ENCODE data around the gene PPP1R36.
"Not testable (repeated sequence)": the region's sequence is repeated elsewhere in the genome, so short reads cannot be mapped to it uniquely, and the experiment has no call there.

The PPP1R36 gene

DNA sequence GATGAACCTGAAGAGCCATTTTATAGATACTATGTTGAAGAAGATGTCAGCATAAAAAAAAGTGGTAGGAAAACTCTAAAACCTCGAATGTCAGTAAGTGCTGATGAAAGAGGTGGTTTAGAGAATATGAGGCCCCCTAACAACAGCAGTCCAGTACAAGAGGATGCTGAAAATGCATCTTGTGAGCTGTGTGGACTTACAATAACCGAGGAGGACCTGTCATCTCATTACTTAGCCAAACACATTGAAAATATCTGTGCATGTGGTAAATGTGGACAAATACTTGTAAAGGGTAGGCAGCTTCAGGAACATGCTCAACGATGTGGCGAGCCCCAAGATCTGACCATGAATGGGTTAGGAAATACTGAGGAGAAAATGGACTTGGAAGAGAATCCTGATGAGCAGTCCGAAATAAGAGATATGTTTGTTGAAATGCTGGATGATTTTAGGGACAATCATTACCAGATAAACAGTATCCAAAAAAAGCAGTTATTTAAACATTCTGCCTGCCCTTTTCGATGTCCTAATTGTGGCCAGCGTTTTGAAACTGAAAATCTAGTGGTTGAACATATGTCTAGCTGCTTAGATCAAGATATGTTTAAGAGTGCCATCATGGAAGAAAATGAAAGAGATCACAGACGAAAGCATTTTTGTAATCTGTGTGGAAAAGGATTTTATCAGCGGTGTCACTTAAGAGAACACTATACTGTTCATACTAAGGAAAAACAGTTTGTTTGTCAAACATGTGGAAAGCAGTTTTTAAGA, 27.0 kb upstream of the PPP1R36 start:
- DNase-seq, result no peak

- no peak for DNase-seq
Observed at GRCh38 chr14:64525354-64525753, 24.4 kb upstream of the PPP1R36 start.

GRCh38 chr14:64531567-64531966, 18.2 kb upstream of the PPP1R36 start:
- DNase-seq, result no peak

DNA sequence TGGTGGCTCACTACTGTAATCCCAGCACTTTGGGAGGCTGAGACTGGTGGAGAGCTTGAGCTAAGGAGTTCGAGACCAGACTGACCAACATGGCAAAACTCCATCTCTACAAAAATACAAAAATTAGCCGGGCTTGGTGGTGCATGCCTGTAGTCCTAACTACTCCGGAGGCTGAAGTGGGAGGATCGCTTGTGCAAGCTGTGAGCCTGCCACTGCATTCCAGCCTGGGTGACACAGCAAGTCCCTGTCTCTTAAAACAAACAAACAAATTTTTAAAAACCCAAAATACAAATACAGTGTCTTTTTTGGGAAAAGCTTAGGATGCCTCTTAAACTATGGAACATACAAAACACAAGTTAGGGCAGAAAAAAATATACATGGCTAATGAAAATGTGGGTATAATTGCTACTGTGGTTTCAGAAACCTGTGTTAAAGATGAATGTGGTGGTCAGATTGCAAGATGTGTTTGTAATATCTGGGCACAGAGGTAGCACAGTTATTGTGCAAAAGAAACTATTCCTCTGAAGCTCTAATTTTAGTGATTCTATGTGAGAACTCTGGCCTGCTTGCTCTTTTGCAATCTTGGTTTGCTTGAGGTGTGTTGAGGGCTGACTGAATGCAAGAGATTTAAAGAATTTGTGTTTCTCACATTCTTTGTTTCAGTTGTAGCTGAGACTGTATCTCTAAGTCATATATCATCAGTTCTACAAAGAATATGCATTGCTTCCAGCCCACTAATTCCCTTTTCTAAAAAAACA, 13.1 kb upstream of the PPP1R36 start:
- no peak for DNase-seq

- no peak for DNase-seq
Observed at GRCh38 chr14:64540208-64541202, 9.3 kb upstream of the PPP1R36 start, which contains the start of gene HSPA2. TSS of gene HSPA2 (plus strand) at chr14:64540741. CDS start at chr14:64540850, 109 bp downstream.

DNA sequence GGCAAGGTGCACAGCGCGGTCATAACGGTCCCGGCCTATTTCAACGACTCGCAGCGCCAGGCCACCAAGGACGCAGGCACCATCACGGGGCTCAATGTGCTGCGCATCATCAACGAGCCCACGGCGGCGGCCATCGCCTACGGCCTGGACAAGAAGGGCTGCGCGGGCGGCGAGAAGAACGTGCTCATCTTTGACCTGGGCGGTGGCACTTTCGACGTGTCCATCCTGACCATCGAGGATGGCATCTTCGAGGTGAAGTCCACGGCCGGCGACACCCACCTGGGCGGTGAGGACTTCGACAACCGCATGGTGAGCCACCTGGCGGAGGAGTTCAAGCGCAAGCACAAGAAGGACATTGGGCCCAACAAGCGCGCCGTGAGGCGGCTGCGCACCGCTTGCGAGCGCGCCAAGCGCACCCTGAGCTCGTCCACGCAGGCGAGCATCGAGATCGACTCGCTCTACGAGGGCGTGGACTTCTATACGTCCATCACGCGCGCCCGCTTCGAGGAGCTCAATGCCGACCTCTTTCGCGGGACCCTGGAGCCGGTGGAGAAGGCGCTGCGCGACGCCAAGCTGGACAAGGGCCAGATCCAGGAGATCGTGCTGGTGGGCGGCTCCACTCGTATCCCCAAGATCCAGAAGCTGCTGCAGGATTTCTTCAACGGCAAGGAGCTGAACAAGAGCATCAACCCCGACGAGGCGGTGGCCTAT, 8.3 kb upstream of the PPP1R36 start:
- DNase-seq, result no peak

DNA sequence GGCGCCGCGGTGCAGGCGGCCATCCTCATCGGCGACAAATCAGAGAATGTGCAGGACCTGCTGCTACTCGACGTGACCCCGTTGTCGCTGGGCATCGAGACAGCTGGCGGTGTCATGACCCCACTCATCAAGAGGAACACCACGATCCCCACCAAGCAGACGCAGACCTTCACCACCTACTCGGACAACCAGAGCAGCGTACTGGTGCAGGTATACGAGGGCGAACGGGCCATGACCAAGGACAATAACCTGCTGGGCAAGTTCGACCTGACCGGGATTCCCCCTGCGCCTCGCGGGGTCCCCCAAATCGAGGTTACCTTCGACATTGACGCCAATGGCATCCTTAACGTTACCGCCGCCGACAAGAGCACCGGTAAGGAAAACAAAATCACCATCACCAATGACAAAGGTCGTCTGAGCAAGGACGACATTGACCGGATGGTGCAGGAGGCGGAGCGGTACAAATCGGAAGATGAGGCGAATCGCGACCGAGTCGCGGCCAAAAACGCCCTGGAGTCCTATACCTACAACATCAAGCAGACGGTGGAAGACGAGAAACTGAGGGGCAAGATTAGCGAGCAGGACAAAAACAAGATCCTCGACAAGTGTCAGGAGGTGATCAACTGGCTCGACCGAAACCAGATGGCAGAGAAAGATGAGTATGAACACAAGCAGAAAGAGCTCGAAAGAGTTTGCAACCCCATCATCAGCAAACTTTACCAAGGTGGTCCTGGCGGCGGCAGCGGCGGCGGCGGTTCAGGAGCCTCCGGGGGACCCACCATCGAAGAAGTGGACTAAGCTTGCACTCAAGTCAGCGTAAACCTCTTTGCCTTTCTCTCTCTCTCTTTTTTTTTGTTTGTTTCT, 7.6 kb upstream of the PPP1R36 start:
- DNase-seq, result no peak

DNA sequence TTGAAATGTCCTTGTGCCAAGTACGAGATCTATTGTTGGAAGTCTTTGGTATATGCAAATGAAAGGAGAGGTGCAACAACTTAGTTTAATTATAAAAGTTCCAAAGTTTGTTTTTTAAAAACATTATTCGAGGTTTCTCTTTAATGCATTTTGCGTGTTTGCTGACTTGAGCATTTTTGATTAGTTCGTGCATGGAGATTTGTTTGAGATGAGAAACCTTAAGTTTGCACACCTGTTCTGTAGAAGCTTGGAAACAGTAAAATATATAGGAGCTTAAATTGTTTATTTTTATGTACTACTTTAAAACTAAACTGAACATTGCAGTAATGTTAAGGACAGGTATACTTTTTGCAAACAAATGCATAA, 6.9 kb upstream of the PPP1R36 start:
- DNase-seq, result no peak

GRCh38 chr14:64544607-64545312, 5.0 kb upstream of the PPP1R36 start:
- no peak for DNase-seq

- DNase-seq, result no peak
Observed at GRCh38 chr14:64549016-64549415, 745 bp upstream of the PPP1R36 start.

DNA sequence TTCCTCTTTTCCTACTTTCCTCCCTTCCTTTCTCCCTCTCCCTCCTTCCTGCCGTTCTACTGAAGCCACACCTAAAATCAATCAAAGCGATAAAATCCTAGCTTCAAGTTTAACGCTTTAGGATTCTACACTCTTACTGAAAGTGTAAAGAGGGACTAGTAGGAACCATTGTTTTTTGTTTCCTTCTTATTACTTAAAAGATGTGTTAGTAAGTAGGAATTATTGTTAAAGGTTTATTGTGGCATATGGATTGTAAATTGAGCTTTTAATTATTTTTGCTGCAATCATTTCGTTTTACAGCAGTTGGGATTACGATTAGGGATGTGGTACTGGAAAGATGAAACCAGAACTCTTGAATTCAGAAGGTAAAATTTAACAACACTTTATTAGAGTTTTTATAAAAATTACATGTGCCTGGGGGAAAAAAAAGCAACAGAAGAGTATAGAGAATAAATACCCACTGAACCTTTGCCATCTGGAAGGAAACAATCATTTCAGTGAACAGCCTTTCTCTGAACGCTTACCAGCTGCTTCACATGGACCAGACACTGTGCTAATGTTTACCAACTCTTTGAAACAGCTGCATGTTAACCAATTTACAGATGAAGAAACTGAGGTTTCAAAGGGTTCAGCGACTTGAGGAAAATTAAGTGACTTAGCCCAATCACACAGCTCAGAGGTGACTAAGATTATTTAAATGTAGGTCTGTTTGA, 1.0 kb downstream of the PPP1R36 start:
- DNase-seq, result no peak

- DNase-seq, result no peak
Observed at GRCh38 chr14:64554556-64554955, 4.8 kb downstream of the PPP1R36 start.

- DNase-seq, result no peak
Observed at GRCh38 chr14:64556526-64556925, 6.8 kb downstream of the PPP1R36 start.

- not testable (repeated sequence) for DNase-seq
Observed at GRCh38 chr14:64558216-64558615, 8.5 kb downstream of the PPP1R36 start.

DNA sequence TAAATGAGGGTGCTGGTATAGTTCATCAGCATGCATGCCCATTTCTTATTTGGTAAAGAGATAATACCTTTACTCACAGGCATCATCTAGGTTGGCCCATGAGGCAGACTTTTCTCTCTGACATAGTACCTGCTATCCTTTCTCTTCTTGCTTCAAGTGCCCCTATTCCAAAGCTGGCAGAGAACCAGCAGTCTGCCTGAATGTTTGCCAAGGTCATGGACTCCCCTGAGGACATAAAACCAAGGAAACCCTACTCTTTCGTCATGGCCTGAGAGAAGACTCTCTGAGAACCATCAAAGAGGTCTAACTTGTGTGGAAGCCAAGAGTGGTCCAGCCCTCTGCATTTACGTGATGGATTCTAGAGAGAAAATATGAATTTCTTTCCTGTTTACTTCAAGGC, 11.9 kb downstream of the PPP1R36 start:
- DNase-seq, result no peak

DNA sequence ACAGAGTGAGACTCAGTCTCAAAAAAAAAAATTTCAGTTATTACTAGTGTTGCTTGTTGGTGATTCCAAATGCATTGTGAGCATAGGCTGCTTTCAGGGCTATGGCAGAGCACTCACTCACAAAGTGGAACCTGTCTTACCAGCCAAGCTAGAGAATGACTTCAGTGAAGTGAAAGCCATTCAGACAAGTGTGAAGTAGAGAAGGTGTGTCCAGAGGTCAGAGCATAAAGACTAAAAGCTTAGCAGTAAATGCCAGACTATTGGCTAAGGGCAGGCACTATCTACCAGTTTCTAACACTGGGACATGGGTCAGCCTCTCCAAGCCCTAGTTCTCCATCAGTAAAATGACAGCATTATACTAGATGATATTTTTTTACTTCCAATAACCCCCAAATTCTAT, 12.7 kb downstream of the PPP1R36 start:
- no peak for DNase-seq

GRCh38 chr14:64563696-64564095, 13.9 kb downstream of the PPP1R36 start:
- no peak for DNase-seq

GRCh38 chr14:64566651-64567122, 16.9 kb downstream of the PPP1R36 start:
- DNase-seq, result no peak

- no peak for DNase-seq
Observed at GRCh38 chr14:64569138-64569631, 19.4 kb downstream of the PPP1R36 start.

DNA sequence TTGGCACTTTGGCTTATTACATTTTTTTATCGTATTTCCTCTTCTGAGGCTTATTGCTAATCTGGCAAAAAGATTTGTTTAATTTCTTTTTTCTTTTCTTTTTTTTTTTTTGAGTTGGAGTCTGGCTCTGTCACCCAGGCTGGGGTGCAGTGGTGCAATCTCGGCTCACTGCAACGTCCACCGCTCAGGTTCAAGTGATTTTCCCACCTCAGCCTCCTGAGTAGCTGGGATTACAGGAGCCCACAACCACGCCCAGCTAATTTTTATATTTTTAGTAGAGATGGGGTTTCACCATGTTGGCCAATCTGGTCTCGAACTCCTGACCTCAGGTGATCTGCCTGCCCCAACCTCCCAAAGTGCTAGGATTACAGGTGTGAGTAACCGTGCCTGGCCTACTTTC, 19.9 kb downstream of the PPP1R36 start:
- not testable (repeated sequence) for DNase-seq

Measured in NCI-H1417 treated with DMSO at 0.1 percent for 48 hours (cell line).